Cerebellar cortex (tissue), 1 donor: Measurements from ENCODE around the gene PRTN3.

ENCODE experiments used
- DNase-seq: peaks from one replicate; pipeline ENCODE4 v3.0.0-alpha.2; 2015; ENCODE audit warnings: low spot score

The PRTN3 gene

GRCh38 chr19:840519-841206 lies at the start of gene PRTN3:
Gene PRTN3 (plus strand): TSS chr19:840999. CDS start chr19:841009, 10 bp downstream.
- no peak for DNase-seq

GRCh38 chr19:791007-791566 lies 49.7 kb upstream of the PRTN3 start:
- DNase-seq = no peak

- DNase-seq = no peak
Observed at GRCh38 chr19:791567-792305, 49.1 kb upstream of the PRTN3 start.

GRCh38 chr19:792306-792885 lies 48.4 kb upstream of the PRTN3 start:
- DNase-seq = no peak

GRCh38 chr19:793806-794205 lies 47.0 kb upstream of the PRTN3 start:
- DNase-seq = no peak

- DNase-seq = no peak
Observed at GRCh38 chr19:795073-795611, 45.7 kb upstream of the PRTN3 start.

GRCh38 chr19:795691-796581 lies 44.9 kb upstream of the PRTN3 start:
- DNase-seq = no peak

- DNase-seq = peak; percentile 100
Observed at GRCh38 chr19:796692-797527, 43.9 kb upstream of the PRTN3 start, which contains the start of gene PTBP1. Gene PTBP1 (plus strand): TSS chr19:797452. CDS start chr19:797498, 46 bp downstream.

GRCh38 chr19:797528-798414 lies 43.0 kb upstream of the PRTN3 start:
- DNase-seq = peak; percentile 63

- DNase-seq = no peak
Observed at GRCh38 chr19:798415-799075, 42.3 kb upstream of the PRTN3 start.

GRCh38 chr19:799076-799881 lies 41.5 kb upstream of the PRTN3 start:
- DNase-seq = no peak

- no peak for DNase-seq
Observed at GRCh38 chr19:800360-801029, 40.3 kb upstream of the PRTN3 start.

GRCh38 chr19:801030-801860 lies 39.6 kb upstream of the PRTN3 start:
- DNase-seq = no peak

- no peak for DNase-seq
Observed at GRCh38 chr19:801861-802497, 38.8 kb upstream of the PRTN3 start.

GRCh38 chr19:802498-803098 lies 38.2 kb upstream of the PRTN3 start:
- DNase-seq = no peak

- no peak for DNase-seq
Observed at GRCh38 chr19:803099-803561, 37.7 kb upstream of the PRTN3 start.
